ENCODE measurements around the gene ZBTB43.

GRCh38 chr9:126763130-126763764, 41.6 kb upstream of the ZBTB43 start:
- TF ChIP-seq, protein P1, sequence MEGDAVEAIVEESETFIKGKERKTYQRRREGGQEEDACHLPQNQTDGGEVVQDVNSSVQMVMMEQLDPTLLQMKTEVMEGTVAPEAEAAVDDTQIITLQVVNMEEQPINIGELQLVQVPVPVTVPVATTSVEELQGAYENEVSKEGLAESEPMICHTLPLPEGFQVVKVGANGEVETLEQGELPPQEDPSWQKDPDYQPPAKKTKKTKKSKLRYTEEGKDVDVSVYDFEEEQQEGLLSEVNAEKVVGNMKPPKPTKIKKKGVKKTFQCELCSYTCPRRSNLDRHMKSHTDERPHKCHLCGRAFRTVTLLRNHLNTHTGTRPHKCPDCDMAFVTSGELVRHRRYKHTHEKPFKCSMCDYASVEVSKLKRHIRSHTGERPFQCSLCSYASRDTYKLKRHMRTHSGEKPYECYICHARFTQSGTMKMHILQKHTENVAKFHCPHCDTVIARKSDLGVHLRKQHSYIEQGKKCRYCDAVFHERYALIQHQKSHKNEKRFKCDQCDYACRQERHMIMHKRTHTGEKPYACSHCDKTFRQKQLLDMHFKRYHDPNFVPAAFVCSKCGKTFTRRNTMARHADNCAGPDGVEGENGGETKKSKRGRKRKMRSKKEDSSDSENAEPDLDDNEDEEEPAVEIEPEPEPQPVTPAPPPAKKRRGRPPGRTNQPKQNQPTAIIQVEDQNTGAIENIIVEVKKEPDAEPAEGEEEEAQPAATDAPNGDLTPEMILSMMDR (IDR thresholded peaks at IDR 0.05) = no peak
- no peak for TF ChIP-seq POLR2A (IDR thresholded peaks at IDR 0.05)

Measured in Peyer's patch (tissue), 4 donors.